ENCODE data around the gene CDK14.

- TF ChIP-seq EZH2 (IDR thresholded peaks at IDR 0.05; ENCODE audit: low read length, missing control alignments) (no peak), CTCF (conservative IDR thresholded peaks at IDR 0.05 in 1 of 2, IDR thresholded peaks at IDR 0.05 in 1 of 2; ENCODE audit: low read depth in 1 of 2, low read length in 2 of 2) (no peak)
These were observed 531.8 kb downstream of the CDK14 start for GRCh38 chr7:91127959-91128358.

Data from fibroblast of lung (primary cell).